Mucosa of descending colon (tissue), 3 donors: ENCODE results near the gene ANXA6. TPM values are rescaled to one million over a fixed set of nuclear protein-coding genes. Genes with fewer than 3 reads are reported as not detected.
A peak's percentile ranks its signal among the peaks of the same experiment; 100 is the strongest.

Source experiments
- ATAC-seq: fragments of 200-7000 bp; cut with Tn5 transposase; one replicate; pipeline ENCODE4 v1.9.1; 2020; ENCODE audit warnings: mild to moderate bottlenecking, moderate library complexity
- DNase-seq, 3 donors: peaks; one replicate each; pipeline ENCODE4 v3.0.0-alpha.2; 2020
- H3K36me3 ChIP-seq: fragments of 200-600 bp; one replicate; pipeline ENCODE4 v1.8.0; 2021; ENCODE audit warnings: low read depth, mild to moderate bottlenecking
- H3K4me1 ChIP-seq: fragments of 200-600 bp; one replicate; pipeline ENCODE4 v1.8.0; 2021; ENCODE audit warnings: low read depth, mild to moderate bottlenecking
- H3K4me3 ChIP-seq: fragments of 200-600 bp; one replicate; pipeline ENCODE4 v1.8.0; 2021; ENCODE audit warnings: mild to moderate bottlenecking
- H3K9me3 ChIP-seq: fragments of 200-600 bp; one replicate; pipeline ENCODE4 v1.8.0; 2021; ENCODE audit warnings: mild to moderate bottlenecking
- intact Hi-C, 2 donors: fragments of 100-400 bp; cut with DNase I in 1 of 2; cut with micrococcal nuclease in 1 of 2; formaldehyde crosslinking; loops; one replicate each; pipeline versions ENCODE4 v1.11.0 to v1.11.1; 2022; cut with DNase I, micrococcal nuclease
- total RNA-seq, 3 donors: library from RNA; stranded (reverse); fragmentation: NEBNext Ultra II Directional in 2 of 3; extraction: Animal tissue kit (Norgen Biotek cat#: 25700) in 2 of 3; gene quantifications; one replicate each; pipeline versions ENCODE4 v1.2.1 to v1.2.4, GENCODE V29; 2021 to 2023
- TF ChIP-seq, protein P1 (sequence below): fragments of 200-600 bp; IDR thresholded peaks from one replicate; pipeline ENCODE4 v1.8.0; 2022; ENCODE audit warnings: antibody characterized with exemption, mild to moderate bottlenecking
- donor health status: DM: no; HTN: no; CAD: no; lungs with moderate emphysema.
- donor health status: DM: no; HTN: no; CAD: no.
- donor health status: DM: no; HTN: yes; CAD: no.

Gene ANXA6
- total RNA-seq, 3 donors from 2014 or later, result 21.4 to 180 (median 68.0) TPM

DNA sequence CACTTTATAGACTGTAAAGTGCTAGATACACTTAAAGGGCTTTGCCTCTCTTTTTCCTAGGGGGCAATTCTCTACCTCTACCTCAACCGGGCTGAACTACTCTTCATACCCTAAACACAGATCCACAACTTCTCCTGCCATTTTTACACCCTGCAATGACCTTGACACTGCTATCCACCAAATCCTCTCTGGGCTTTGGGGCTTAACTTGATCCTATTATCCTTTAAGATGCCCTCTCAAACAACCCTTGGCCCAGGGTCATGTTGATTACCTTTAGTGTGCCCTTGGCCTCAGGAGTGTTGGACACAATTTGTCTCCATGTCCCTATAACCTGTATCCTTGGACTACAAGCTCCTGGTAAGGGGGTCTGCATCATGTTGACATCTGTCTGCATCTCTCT lies 19.5 kb downstream of the ANXA6 start:
- Histone ChIP-seq H3K4me1 (peaks cover 11% of the 10 kb centered on the region), H3K36me3 (no peaks in the 10 kb centered on the region), H3K4me3 (no peak overlapping the region), H3K9me3 (no peaks in the 10 kb centered on the region)
- TF ChIP-seq, protein P1, sequence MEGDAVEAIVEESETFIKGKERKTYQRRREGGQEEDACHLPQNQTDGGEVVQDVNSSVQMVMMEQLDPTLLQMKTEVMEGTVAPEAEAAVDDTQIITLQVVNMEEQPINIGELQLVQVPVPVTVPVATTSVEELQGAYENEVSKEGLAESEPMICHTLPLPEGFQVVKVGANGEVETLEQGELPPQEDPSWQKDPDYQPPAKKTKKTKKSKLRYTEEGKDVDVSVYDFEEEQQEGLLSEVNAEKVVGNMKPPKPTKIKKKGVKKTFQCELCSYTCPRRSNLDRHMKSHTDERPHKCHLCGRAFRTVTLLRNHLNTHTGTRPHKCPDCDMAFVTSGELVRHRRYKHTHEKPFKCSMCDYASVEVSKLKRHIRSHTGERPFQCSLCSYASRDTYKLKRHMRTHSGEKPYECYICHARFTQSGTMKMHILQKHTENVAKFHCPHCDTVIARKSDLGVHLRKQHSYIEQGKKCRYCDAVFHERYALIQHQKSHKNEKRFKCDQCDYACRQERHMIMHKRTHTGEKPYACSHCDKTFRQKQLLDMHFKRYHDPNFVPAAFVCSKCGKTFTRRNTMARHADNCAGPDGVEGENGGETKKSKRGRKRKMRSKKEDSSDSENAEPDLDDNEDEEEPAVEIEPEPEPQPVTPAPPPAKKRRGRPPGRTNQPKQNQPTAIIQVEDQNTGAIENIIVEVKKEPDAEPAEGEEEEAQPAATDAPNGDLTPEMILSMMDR, result no peak
- DNase-seq (no peak), ATAC-seq (no peak)
- intact Hi-C loops, result no loop called here

GRCh38 chr5:151137067-151137825 lies 20.3 kb downstream of the ANXA6 start:
- no peak for ATAC-seq
- intact Hi-C loops, result no loop called here
- DNase-seq, result no peak
- no peak overlapping the region for H3K4me3 ChIP-seq
- H3K9me3 ChIP-seq, result no peaks in the 10 kb centered on the region
- no peaks in the 10 kb centered on the region for H3K36me3 ChIP-seq
- H3K4me1 ChIP-seq, result peaks cover 13% of the 10 kb centered on the region
- TF ChIP-seq, protein P1, result no peak

DNA sequence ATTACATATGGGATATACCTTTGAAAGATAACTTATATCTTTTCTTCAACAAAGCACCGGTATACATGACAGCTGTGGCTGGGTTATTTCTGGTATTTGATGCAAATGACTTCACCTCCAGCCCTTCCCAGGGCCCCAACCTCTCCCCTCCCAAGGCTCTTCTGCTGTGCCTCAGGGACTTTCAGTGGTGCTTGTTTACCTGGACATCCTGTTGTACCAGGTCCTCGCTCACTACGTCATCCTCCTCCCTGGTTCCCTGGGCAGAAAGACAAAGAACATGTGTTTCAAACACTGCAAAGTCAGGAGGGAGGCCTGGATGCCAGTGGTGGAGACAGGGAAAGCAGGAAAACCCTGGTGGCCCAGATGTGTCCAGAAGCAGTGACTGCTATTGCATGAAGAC lies 23.4 kb downstream of the ANXA6 start:
- ATAC-seq (no peak), DNase-seq (no peak)
- H3K36me3 ChIP-seq, result no peaks in the 10 kb centered on the region
- no peaks in the 10 kb centered on the region for H3K9me3 ChIP-seq
- no peak overlapping the region for H3K4me3 ChIP-seq
- peaks cover 2% of the 10 kb centered on the region for H3K4me1 ChIP-seq
- TF ChIP-seq, protein P1, result no peak
- intact Hi-C loops, result no loop called here

- peak; percentile 38 for ATAC-seq
- intact Hi-C loops, result no loop called here
- TF ChIP-seq, protein P1, result no peak
- DNase-seq, result no peak
- no peak overlapping the region for H3K4me3 ChIP-seq
- no peaks in the 10 kb centered on the region for H3K9me3 ChIP-seq
- H3K36me3 ChIP-seq, result no peaks in the 10 kb centered on the region
- peaks cover 2% of the 10 kb centered on the region for H3K4me1 ChIP-seq
Observed at GRCh38 chr5:151132963-151133362, 24.6 kb downstream of the ANXA6 start.

DNA sequence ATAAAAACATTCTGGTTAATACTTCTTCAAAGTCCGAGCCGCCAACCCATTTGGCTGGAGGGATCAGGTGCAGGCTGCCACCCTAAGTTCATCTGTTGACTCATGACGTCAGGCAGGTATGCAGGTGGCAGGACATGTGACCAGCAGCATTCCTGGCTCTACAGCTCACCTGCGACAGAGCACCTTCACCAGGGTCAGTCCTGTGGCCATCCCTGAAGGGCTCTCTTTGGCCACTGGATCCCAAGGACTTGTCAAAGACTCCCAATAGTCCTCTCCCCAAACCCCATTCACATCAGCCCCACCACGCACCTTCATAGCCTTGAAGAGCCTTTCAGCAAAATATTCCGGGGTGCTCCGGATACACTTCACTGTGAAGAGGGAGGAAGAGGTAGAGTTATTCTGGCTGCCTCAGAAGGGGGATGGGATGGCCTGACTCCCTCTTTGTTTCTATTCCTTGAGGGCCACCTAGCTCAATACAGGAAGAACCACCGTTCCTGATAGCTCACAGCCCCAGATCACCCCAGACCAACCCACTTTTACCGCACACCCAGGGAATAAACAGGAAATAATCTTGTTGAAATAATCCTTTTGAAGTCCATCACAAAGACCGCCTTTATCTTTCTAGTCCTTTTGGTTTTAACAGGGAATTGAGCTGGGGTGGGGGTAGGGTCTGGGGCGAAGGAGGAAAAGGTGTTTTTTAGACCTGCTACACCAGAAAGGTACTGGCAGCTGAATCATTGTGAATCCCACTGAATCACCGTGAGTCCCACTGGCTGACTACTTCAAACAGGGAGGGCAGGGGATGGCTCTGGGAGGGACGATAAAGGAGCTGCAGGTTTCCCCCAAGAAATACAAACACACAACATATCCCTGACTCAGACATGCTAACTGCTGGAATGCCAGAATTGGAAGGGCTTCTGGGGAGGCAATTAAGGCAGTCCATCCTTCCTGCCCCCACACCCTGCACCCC lies 26.4 kb downstream of the ANXA6 start:
- Histone ChIP-seq H3K9me3 (no peaks in the 10 kb centered on the region), H3K4me3 (no peak overlapping the region), H3K36me3 (no peaks in the 10 kb centered on the region), H3K4me1 (peaks cover 2% of the 10 kb centered on the region)
- TF ChIP-seq, protein P1, result no peak
- intact Hi-C loops, result no loop called here
- peak; percentile 80 for ATAC-seq
- DNase-seq, result peak in 1 of 3 donors; percentile 53
